GM23338 (cell line): ENCODE measurements around the gene ADGRB3. TPM values are rescaled to one million over a fixed set of nuclear protein-coding genes. Genes with fewer than 3 reads are reported as not detected.

Experiments
- ATAC-seq: fragments of 200-7000 bp; cut with Tn5 transposase; 3 replicates; pipeline ENCODE4 v1.9.1; 2020
- DNase-seq: peaks from one replicate; pipeline ENCODE4 v3.0.0-alpha.2; 2015; ENCODE audit warnings: low spot score
- H2AFZ ChIP-seq: fragments of 200-600 bp; sonication (generic); 2 replicates; pipeline ENCODE4 v1.8.0; 2016; ENCODE audit warnings: antibody characterized with exemption, mild to moderate bottlenecking, moderate library complexity
- H3F3A ChIP-seq: fragments of 200-600 bp; sonication (generic); replicated peaks from 2 replicates; pipeline ENCODE4 v1.8.0; 2017; ENCODE audit warnings: antibody characterized with exemption, mixed run types, low read depth
- H3K27ac ChIP-seq: fragments of 200-600 bp; sonication (generic); 2 replicates; pipeline ENCODE4 v1.6.1; 2016; ENCODE audit warnings: low read depth
- H3K27me3 ChIP-seq: fragments of 200-600 bp; sonication (generic); 2 replicates; pipeline ENCODE4 v1.8.0; 2016; ENCODE audit warnings: mild to moderate bottlenecking, mixed run types, moderate library complexity; ENCODE audit not compliant: insufficient read depth
- H3K36me3 ChIP-seq: fragments of 200-600 bp; sonication (generic); 2 replicates; pipeline ENCODE4 v1.8.0; 2016; ENCODE audit warnings: mild to moderate bottlenecking; ENCODE audit not compliant: insufficient read depth
- H3K4me1 ChIP-seq: fragments of 200-600 bp; sonication (generic); 2 replicates; pipeline ENCODE4 v1.8.0; 2016; ENCODE audit warnings: mild to moderate bottlenecking, moderate library complexity; ENCODE audit not compliant: insufficient read depth
- H3K4me2 ChIP-seq: fragments of 200-600 bp; sonication (generic); 2 replicates; pipeline ENCODE4 v1.7.1; 2017; ENCODE audit warnings: mixed run types
- H3K4me3 ChIP-seq: fragments of 200-600 bp; sonication (generic); 2 replicates; pipeline ENCODE4 v1.6.1; 2016; ENCODE audit warnings: mixed run types
- H3K79me2 ChIP-seq: fragments of 200-600 bp; sonication (generic); replicated peaks from 2 replicates; pipeline ENCODE4 v1.8.0; 2017; ENCODE audit warnings: mild to moderate bottlenecking; ENCODE audit not compliant: insufficient read depth
- H3K9me2 ChIP-seq: fragments of 200-600 bp; sonication (generic); 2 replicates; pipeline ENCODE4 v1.8.0; 2017; ENCODE audit not compliant: insufficient read depth
- H4K20me1 ChIP-seq: fragments of 200-600 bp; sonication (generic); replicated peaks from 2 replicates; pipeline ENCODE4 v1.8.0; 2017; ENCODE audit warnings: mild to moderate bottlenecking; ENCODE audit not compliant: insufficient read depth
- H3K27ac Mint-ChIP-seq: 2 replicates; pipeline ENCODE4 v1.8.0; 2020; ENCODE audit warnings: inconsistent platforms, mild to moderate bottlenecking, moderate library complexity, mixed read lengths
- H3K27me3 Mint-ChIP-seq: 3 replicates; pipeline ENCODE4 v1.8.0; 2022; ENCODE audit warnings: low read depth, mild to moderate bottlenecking, moderate library complexity, mixed read lengths, inconsistent platforms; ENCODE audit not compliant: insufficient read depth, poor library complexity
- H3K36me3 Mint-ChIP-seq: 3 replicates; pipeline ENCODE4 v1.8.0; 2021; ENCODE audit warnings: low read depth, mild to moderate bottlenecking, inconsistent platforms, moderate library complexity, mixed read lengths
- H3K4me1 Mint-ChIP-seq: 3 replicates; pipeline ENCODE4 v1.8.0; 2020; ENCODE audit warnings: mild to moderate bottlenecking, inconsistent platforms, mixed read lengths
- H3K4me3 Mint-ChIP-seq: 3 replicates; pipeline ENCODE4 v1.8.0; 2021; ENCODE audit warnings: moderate library complexity, mild to moderate bottlenecking, inconsistent platforms, mixed read lengths
- H3K9me3 Mint-ChIP-seq: 3 replicates; pipeline ENCODE4 v1.8.0; 2020; ENCODE audit warnings: moderate library complexity, mild to moderate bottlenecking, inconsistent platforms, mixed read lengths
- CREB1 ChIP-seq: fragments of 250-450 bp; sonication (Bioruptor Pico); IDR thresholded peaks from 2 replicates; pipeline ENCODE4 v1.5.0; 2020; ENCODE audit warnings: low read depth, mild to moderate bottlenecking, moderate library complexity
- ETS1 ChIP-seq: IDR thresholded peaks from 2 replicates; pipeline ENCODE4 v1.6.1; 2016; ENCODE audit warnings: antibody characterized with exemption
- EZH2 ChIP-seq: fragments of 200-600 bp; sonication (generic); IDR thresholded peaks from one replicate; pipeline ENCODE4 v1.8.0; 2017; ENCODE audit warnings: antibody characterized with exemption, mild to moderate bottlenecking, low read depth; ENCODE audit not compliant: unreplicated experiment
- JUNB ChIP-seq: IDR thresholded peaks from one replicate; pipeline ENCODE4 v1.6.1; 2016; ENCODE audit warnings: antibody characterized with exemption; ENCODE audit not compliant: unreplicated experiment
- NANOG ChIP-seq: IDR thresholded peaks from 2 replicates; pipeline ENCODE4 v1.6.1; 2016; ENCODE audit warnings: antibody characterized with exemption, borderline replicate concordance
- REST ChIP-seq: IDR thresholded peaks from one replicate; pipeline ENCODE4 v1.6.1; 2018; ENCODE audit warnings: antibody characterized with exemption; ENCODE audit not compliant: unreplicated experiment
- ZNF114 ChIP-seq: fragments of 250-450 bp; sonication (Bioruptor Pico); IDR thresholded peaks from 2 replicates; pipeline ENCODE4 v1.5.0; 2020; ENCODE audit warnings: mild to moderate bottlenecking, moderate library complexity
- ZNF331 ChIP-seq: fragments of 250-450 bp; sonication (Bioruptor Pico); IDR thresholded peaks from 2 replicates; pipeline ENCODE4 v1.5.0; 2020; ENCODE audit warnings: low read depth, mild to moderate bottlenecking, moderate library complexity
- polyA plus RNA-seq: library from polyadenylated mRNA; unstranded; fragments of >200 nt; fragmentation: Nextera tagmentation; extraction: Ambion mirVana; gene quantifications from 2 replicates; pipeline ENCODE4 v1.2.1, GENCODE V29; 2016
- total RNA-seq: library from RNA; depleted of rRNA; stranded (reverse); fragments of >200 nt; shearing (Covaris generic); gene quantifications from 2 replicates; pipeline ENCODE4 v1.2.3, GENCODE V29; 2014
- TF ChIP-seq, protein P1 (sequence below), 2 experiments: fragments of 200-600 bp in 1 of 2; sonication (generic) in 1 of 2; conservative IDR thresholded peaks; 2 replicates each; pipeline versions ENCODE4 v1.5.1 to v1.6.1; 2016 to 2017; ENCODE audit warnings: antibody characterized with exemption in 2 of 2, low read depth in 2 of 2, mild to moderate bottlenecking in 2 of 2, moderate library complexity in 1 of 2

The ADGRB3 gene
- total and polyA plus RNA-seq, 2 experiments from 2014 or later, result 0.92 to 4.0 TPM

DNA sequence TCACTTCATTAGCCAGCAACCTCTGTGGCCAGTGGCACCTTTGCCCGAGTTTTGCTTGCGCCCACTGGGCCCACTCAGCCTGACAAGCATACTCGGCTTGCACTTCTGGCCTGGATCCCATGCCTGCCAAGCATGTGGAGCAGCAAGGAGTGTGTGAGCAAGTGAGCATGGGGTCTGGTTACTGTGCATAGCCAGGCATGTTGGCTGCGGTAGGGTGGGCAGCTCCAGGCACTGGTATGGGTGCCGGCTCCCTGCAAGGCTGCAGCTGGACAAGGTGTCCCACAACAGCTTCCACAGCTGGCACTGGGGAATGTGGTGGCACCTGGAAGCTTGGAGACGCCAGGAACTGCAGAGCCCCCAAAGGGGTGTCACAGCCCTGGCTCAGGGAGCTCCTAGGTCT is 510.0 kb downstream of the ADGRB3 start:
- ATAC-seq, result no peak
- H3K79me2 ChIP-seq, result no peaks in the 10 kb centered on the region
- peaks cover 29% of the 10 kb centered on the region for H3K9me3 Mint-ChIP-seq
- no peaks in the 10 kb centered on the region; the same call in none of the 2 replicates for H3K9me2 ChIP-seq
- no peak overlapping the region for H3K4me3 ChIP-seq
- TF ChIP-seq CREB1 (no peak), JUNB (no peak), ZNF114 (no peak), REST (no peak), ETS1 (no peak)
- TF ChIP-seq, protein P1, sequence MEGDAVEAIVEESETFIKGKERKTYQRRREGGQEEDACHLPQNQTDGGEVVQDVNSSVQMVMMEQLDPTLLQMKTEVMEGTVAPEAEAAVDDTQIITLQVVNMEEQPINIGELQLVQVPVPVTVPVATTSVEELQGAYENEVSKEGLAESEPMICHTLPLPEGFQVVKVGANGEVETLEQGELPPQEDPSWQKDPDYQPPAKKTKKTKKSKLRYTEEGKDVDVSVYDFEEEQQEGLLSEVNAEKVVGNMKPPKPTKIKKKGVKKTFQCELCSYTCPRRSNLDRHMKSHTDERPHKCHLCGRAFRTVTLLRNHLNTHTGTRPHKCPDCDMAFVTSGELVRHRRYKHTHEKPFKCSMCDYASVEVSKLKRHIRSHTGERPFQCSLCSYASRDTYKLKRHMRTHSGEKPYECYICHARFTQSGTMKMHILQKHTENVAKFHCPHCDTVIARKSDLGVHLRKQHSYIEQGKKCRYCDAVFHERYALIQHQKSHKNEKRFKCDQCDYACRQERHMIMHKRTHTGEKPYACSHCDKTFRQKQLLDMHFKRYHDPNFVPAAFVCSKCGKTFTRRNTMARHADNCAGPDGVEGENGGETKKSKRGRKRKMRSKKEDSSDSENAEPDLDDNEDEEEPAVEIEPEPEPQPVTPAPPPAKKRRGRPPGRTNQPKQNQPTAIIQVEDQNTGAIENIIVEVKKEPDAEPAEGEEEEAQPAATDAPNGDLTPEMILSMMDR (conservative IDR thresholded peaks at IDR 0.05; ENCODE audit: low read depth in 2 of 2), result no peak
- H3K4me2 ChIP-seq, result no peak overlapping the region
- no peaks in the 10 kb centered on the region for H3F3A ChIP-seq
- DNase-seq, result no peak
- no peak overlapping the region for H3K27ac Mint-ChIP-seq
- no peaks in the 10 kb centered on the region for H3K4me1 Mint-ChIP-seq
- H2AFZ ChIP-seq, result no peak overlapping the region
- no peaks in the 10 kb centered on the region for H3K36me3 ChIP-seq
- peaks cover 25% of the 10 kb centered on the region for H3K36me3 Mint-ChIP-seq
- no peaks in the 10 kb centered on the region for H3K27me3 ChIP-seq
- H3K4me3 Mint-ChIP-seq, result no peak overlapping the region
- no peaks in the 10 kb centered on the region for H4K20me1 ChIP-seq
- H3K4me1 ChIP-seq, result no peaks in the 10 kb centered on the region
- no peaks in the 10 kb centered on the region for H3K27me3 Mint-ChIP-seq
- H3K27ac ChIP-seq, result no peak overlapping the region

GRCh38 chr6:69146385-69146784 is 511.3 kb downstream of the ADGRB3 start:
- peaks cover 8% of the 10 kb centered on the region for H3K9me2 ChIP-seq

More at GRCh38 chr6:69146385-69146784, 511.3 kb downstream of the ADGRB3 start:
- no peak overlapping the region for H3K27ac ChIP-seq
- Mint-ChIP-seq H3K9me3 (peaks cover 29% of the 10 kb centered on the region), H3K27ac (no peak overlapping the region), H3K4me1 (no peaks in the 10 kb centered on the region), H3K4me3 (no peak overlapping the region), H3K36me3 (peaks cover 25% of the 10 kb centered on the region), H3K27me3 (no peaks in the 10 kb centered on the region)
- H3F3A ChIP-seq, result no peaks in the 10 kb centered on the region
- no peak overlapping the region for H2AFZ ChIP-seq
- no peak overlapping the region for H3K4me3 ChIP-seq
- no peak overlapping the region for H3K4me2 ChIP-seq
- no peak for TF ChIP-seq NANOG
- TF ChIP-seq ZNF331, result no peak
- no peak for TF ChIP-seq EZH2
- no peaks in the 10 kb centered on the region for H3K4me1 ChIP-seq
- DNase-seq, result no peak
- no peaks in the 10 kb centered on the region for H3K36me3 ChIP-seq
- H3K27me3 ChIP-seq, result no peaks in the 10 kb centered on the region
- ATAC-seq, result no peak
- no peaks in the 10 kb centered on the region for H3K79me2 ChIP-seq
- no peaks in the 10 kb centered on the region for H4K20me1 ChIP-seq
